Retinal pigment epithelial cell (primary cell): Measurements from ENCODE around the gene UCK1.
A peak's percentile ranks its signal among the peaks of the same experiment; 100 is the strongest.
"Not testable (repeated sequence)": the region's sequence is repeated elsewhere in the genome, so short reads cannot be mapped to it uniquely, and the experiment has no call there.

Experiments
- DNase-seq: peaks from one replicate; pipeline ENCODE4 v3.0.0-alpha.2; 2010; ENCODE audit warnings: low read depth
- H3K4me3 ChIP-seq: 2 replicates; pipeline ENCODE4 v1.5.1; 2011; ENCODE audit warnings: mild to moderate bottlenecking, low read length, control low read depth, moderate library complexity
- TF ChIP-seq, protein P1 (sequence below): conservative IDR thresholded peaks from 2 replicates; pipeline ENCODE4 v1.5.1; 2011; ENCODE audit warnings: low read depth, low read length, control low read depth, inconsistent platforms

The UCK1 gene

DNA sequence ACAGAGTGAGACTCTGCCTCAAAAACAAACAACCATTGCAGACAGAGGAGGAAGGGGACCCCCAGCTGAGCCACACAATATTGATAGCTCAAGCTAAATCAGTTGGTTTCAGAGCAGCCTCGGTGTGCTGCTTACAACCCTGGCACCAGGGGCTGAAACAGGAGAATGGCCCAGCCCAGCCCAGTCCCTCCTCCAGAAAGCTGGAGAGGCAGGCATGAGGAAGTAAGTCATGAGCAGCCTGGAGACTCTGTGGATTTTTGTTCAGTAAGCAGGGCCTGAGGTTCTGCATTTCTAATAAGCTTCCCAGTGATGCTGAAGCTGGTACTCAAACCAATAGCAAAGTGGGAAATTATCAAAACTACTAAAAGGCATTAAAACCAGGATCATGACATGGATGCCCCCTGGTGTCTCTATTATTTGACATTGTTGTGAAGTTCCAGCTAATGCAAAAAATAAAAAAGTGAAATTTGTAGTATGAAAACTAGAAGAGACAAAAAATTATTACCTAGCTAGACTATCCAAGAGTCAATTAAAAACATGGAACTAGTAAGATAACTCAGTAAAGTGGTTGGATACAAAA is 28.4 kb upstream of the UCK1 start:
- TF ChIP-seq, protein P1, sequence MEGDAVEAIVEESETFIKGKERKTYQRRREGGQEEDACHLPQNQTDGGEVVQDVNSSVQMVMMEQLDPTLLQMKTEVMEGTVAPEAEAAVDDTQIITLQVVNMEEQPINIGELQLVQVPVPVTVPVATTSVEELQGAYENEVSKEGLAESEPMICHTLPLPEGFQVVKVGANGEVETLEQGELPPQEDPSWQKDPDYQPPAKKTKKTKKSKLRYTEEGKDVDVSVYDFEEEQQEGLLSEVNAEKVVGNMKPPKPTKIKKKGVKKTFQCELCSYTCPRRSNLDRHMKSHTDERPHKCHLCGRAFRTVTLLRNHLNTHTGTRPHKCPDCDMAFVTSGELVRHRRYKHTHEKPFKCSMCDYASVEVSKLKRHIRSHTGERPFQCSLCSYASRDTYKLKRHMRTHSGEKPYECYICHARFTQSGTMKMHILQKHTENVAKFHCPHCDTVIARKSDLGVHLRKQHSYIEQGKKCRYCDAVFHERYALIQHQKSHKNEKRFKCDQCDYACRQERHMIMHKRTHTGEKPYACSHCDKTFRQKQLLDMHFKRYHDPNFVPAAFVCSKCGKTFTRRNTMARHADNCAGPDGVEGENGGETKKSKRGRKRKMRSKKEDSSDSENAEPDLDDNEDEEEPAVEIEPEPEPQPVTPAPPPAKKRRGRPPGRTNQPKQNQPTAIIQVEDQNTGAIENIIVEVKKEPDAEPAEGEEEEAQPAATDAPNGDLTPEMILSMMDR = peak; percentile 4
- no peak for DNase-seq
- H3K4me3 ChIP-seq = no peak overlapping the region

DNA sequence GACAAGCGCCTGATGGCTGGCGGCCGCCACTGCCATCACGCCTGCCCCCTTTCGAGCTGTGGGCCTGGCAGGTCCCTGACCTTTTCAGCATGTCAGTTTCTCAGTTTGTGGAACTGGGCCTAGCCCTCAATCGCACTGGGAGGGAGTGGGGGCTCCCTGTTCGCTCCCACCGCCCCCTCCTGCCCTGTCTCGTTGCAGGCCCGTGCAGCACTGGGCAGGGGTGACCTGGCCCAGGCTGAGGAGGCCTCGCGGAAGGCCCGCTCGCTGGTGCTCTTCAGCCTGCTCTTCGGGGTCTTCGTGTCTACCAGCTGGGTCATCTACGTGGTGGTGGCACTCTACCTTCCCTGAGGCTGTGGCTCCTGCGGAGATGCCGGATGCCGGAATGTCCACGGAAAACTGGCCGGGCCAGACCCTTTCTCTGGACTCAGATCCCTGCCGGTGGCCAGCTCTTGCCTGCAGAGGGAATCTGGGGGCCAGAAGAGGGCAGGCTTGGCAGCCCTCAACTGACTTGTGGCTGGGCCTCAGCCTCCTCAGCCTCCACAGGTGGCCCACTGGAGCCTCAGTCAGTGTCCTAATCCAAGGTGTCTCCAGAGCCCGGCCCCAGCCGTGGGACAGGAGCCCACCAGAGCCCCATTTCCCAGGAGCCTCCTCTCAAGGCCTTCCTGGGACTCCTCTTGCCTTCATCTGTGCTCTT is 26.9 kb upstream of the UCK1 start:
- TF ChIP-seq, protein P1 = no peak
- DNase-seq = no peak
- H3K4me3 ChIP-seq = no peak overlapping the region

DNA sequence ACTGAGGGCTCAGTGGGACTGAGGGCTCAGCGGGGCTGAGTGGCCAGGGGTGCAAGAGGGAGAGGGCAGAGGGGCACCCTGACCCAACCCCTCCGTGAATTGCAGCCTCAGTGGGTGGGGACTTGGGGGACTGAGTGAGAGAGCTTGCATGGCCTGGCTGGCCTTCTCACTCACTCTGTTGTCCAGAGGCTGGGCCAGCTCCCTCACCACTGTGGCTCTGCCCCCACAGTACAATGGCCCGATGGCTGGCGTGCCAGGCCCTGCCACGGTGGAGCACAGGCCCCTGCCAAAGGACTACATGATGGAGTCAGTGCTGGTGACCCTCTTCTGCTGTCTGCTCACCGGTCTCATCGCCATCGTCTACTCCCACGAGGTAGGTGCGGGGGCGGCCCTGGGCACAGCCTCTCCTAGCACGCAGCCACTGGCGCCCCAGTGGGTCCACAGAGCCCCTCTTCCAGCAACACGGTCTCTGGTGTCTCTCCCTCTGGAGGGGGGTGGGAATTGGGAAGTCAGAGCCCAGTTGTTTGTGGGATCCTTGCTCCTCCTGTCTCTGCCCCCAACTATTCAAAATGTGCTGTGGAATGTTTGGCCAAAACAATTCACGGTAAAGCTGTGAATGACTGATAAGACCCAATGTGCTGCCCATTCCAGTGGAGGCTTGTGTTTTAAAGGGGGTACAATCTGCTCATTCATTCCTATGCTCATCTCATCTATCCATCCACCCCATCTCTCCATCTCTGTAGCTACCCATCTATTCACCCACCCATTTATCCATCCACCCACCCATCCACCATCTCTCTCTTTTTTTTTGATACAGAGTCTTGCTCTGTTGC is 25.0 kb upstream of the UCK1 start:
- DNase-seq = no peak
- no peak overlapping the region for H3K4me3 ChIP-seq

DNA sequence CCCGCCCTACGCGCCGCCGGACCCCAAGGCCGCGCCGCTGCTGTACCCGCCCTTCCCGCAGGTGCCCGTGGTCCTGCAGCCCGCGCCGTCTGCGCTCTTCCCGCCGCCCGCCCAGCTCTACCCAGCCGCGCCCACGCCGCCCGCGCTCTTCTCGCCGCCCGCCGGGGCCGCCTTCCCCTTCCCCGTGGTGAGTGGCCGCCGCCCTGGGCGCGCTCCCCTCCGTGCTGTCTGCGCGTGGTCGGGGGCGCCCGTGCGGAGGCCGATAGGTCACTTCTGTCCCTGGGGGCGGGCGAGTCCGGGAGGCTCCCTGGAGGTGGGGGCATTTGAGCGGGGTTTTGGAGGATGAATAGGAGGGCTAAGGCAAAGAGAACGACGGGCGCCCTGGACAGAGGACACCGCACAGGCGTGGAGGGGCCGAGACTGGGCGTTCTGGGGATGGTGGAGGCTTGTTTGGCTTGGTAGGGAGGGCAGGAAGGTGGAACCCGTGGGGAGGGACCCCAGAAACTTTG is 23.8 kb upstream of the UCK1 start:
- TF ChIP-seq, protein P1 = no peak
- DNase-seq = no peak
- H3K4me3 ChIP-seq = no peak overlapping the region

More for the DNA sequence above, 25.0 kb upstream of the UCK1 start:
- TF ChIP-seq, protein P1 = no peak

DNA sequence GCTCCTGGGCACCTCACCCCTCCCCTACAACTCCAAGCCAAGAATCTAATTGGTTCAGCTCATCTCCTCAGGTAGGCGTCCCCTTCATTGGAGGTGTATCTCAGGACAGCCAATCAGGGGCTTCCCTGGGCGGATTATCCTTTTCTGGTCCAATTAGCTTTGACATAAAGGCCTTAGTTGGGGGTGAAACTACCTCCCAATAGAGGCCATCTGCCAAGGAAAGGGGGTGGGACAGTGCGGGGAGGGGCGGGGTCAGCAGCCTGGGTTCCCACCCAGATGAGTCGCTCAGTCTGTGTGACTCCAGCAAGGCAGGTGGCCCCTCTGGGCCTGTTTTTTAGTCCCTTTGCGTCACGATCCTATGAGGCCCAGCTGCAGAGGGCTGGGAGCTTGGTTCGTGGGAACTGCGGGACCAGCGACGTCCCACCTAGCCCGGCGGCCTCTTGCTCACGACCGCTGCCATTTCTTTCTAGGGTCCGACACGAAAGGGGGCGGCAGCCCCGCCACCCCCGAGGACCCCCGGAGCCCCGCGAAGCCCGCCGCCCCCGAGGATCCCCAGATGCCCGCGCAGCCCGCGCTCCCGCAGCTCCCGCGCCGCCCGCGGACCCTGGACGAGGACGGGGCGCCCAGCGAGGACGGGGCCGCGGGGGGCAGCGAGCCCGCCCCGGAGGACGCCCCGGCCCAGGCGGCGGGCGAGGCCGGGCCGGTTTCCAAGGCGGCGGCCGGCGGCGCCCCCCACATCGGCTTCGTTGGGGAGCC is 23.2 kb upstream of the UCK1 start:
- no peak overlapping the region for H3K4me3 ChIP-seq
- no peak for DNase-seq
- TF ChIP-seq, protein P1 = no peak

DNA sequence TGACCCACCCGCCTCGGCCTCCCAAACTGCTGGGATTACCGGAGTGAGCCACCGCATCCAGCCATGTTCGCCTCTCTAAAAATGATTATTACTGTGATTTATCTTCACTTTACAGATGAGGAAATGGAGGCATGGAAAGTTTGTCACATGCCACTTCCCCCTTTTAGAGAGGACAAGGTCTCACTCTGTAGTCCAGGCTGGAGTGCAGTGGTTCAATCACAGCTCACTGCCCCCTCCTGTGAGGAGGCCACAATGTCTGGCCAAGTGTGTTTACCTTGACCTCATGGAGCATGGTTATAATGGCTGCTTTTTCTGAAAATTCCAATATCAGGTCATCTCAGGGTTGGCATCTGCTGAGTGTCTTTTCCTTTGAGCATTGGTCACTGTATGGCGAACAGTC is 21.0 kb upstream of the UCK1 start:
- H3K4me3 ChIP-seq = no peak overlapping the region
- DNase-seq = no peak
- TF ChIP-seq, protein P1 = no peak

DNA sequence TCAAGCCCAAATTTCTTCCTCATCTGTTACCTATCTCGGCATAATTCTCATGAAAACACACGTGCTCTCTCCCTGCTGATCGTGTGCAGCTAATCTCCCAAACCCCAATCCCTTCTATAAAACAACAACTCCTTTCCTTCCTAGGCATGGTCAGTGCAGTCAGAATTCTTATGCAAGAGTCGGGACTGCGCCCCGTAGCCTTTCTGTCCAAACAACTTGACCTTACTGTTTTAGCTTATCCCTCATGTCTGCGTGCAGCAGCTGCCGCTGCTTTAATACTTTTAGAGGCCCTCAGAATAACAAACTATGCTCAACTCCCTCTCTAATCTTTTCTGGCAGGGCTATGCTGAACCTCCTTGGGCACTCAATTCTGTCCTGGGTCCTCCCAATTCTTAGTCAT is 19.4 kb upstream of the UCK1 start:
- not testable (repeated sequence) for DNase-seq

DNA sequence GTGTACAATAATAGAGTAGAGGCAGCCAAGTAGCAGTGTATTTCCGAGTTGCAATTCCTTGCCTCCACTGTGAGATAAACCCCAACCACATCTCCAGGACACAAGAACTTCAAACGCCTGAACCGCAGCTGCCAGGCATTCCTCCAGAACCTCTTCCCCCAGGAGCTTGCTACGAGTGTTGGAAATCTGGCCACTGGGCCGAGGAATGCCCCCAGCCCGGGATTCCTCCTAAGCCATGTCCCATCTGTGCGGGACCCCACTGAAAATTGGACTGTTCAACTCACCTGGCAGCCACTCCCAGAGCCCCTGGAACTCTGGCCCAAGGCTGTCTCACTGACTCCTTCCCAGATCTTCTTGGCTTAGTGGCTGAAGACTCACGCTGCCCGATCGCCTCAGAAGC is 18.1 kb upstream of the UCK1 start:
- not testable (repeated sequence) for H3K4me3 ChIP-seq, DNase-seq

More for the DNA sequence above, 19.4 kb upstream of the UCK1 start:
- H3K4me3 ChIP-seq = not testable (repeated sequence)
